HG03108 (cell line): Measurements from ENCODE around the gene BLCAP.

Source experiments
- ATAC-seq: cut with Tn5 transposase; IDR thresholded peaks from one replicate; pipeline ENCODE4 v1.9.1; 2021; ENCODE audit warnings: moderate library complexity; ENCODE audit not compliant: unreplicated experiment

The BLCAP gene

GRCh38 chr20:37530696-37531095, 3.0 kb upstream of the BLCAP start:
- no peak for ATAC-seq

DNA sequence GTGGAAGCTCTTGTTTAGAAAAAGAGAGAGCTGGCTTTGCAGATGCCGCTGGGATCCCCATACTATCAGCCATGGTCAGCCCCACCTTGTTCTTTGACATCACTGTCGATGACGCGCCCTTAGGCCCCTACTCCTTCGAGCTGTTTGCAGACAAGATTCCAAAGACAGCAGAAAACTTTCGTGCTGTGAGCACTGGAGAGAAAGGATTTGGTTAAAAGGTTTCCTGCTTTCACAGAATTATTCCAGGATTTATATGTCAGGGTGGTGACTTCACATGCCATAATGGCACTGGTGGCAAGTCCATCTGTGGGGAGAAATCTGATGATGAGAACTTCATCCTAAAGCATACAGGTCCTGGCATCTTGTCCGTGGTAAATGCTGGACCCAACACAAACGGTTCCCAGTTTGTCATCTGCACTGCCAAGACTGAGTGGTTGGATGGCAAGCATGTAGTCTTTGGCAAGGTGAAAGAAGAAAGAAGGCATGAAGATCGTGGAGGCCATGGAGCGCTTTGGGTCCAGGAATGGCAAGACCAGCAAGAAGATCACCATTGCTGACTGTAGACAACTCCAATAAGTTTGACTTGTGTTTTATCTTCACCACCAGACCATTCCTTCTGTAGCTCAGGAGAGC, 2.4 kb upstream of the BLCAP start:
- no peak for ATAC-seq

GRCh38 chr20:37529214-37529967, 1.7 kb upstream of the BLCAP start:
- no peak for ATAC-seq

- no peak for ATAC-seq
These were observed 954 bp upstream of the BLCAP start for GRCh38 chr20:37528446-37529213.

DNA sequence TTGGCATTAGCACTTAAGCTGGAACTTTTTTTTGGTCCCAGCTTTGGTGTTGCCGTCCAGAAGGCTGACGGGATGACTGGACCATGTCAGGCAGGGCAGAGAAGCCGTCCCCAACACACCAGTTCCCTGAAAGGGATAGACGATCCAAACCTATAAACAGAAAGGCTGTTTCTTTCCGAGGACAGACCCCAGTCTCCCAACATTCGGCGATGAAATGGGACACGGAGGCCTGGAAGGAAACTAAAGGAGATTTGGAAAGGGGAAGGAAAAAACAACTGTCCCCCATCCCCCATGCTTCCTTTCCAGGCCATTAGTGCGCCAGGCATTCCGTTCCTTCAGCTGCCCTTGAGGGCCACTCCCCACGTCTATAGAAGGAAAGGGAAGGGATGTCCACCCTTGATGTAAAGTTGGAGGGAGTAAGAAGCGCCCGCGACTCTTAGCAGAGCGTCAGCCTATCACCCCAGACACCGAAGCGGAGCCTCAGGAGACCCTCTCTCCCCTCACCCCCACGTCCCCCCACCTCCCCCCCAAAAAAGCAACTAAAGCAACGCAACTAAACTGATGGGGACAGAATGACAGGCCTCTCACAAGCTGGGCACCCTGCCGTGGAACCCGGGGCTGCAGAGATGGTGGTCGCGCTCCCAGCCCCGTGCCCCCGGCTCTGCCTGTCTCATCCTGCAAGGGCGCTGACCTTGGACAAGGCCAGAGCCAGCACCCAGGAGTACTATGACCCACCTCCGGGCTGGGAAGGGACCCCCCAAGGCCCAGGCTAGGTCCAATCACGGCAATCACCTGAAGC, 638 bp downstream of the BLCAP start:
- no peak for ATAC-seq

DNA sequence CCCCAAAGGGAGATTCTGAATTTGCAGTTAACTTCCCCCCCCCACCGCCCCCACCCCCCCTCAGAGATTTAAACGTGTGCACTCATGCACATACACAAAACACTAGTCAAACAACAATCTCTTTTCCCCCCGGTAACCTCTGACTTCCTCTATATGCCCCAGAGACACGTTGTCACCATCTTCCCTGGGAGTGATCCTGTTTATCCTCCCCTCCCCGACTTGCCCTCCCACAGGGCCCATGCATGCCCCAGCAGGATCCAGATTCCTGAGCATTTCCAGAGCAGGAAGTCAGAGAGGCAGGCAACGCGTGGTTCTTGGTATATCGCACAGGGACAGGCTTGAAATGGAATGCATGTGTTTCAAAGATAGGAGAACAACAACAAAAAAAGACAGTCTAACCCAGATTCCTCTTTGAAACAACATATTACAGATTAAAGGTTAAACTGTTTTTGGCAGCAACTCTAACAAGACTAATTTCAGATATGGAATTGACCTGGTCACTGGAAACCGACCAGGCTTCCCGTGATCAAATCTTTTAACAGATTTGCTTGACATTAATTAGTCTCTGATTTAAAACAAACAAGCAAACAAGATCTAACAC, 1.3 kb downstream of the BLCAP start:
- no peak for ATAC-seq

GRCh38 chr20:37525810-37526209, 1.9 kb downstream of the BLCAP start:
- no peak for ATAC-seq

GRCh38 chr20:37524859-37525708, 2.6 kb downstream of the BLCAP start:
- ATAC-seq: no peak

- no peak for ATAC-seq
These were observed 3.6 kb downstream of the BLCAP start for GRCh38 chr20:37523911-37524700.

- ATAC-seq: no peak
These were observed 4.7 kb downstream of the BLCAP start for GRCh38 chr20:37523012-37523391.

GRCh38 chr20:37522260-37523011, 5.2 kb downstream of the BLCAP start:
- ATAC-seq: no peak

GRCh38 chr20:37521061-37521771, 6.5 kb downstream of the BLCAP start, which contains the start of gene NNAT:
NNAT (plus strand) TSS chr20:37521250; CDS start chr20:37521332, 82 bp downstream.
- no peak for ATAC-seq

DNA sequence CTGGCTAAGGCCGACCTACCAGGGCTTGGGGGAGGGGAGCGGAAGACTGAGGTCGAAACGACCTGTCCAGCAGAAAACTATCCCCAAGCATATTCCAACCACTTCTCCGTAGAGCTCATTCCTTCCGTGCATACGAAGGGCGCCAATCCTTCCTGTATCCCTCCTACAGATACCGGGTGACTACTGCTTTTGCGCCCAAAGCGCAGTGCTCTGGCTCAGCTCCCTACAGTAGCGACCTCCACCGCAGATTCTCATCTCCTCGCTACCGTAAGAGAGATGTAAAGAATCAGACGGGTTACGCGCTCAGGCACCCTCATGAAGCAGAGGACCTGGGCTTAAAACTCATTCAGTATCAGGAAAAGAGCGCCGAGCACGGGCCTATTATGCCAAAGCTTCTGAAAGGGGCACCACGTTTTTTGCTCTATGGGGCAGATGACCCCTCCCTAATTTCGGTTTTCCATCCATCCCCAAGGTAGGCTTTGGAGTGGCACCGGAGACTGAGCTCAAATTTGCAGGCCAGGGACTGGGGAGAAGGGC, 7.2 kb downstream of the BLCAP start:
- no peak for ATAC-seq

- no peak for ATAC-seq
These were observed 7.9 kb downstream of the BLCAP start for GRCh38 chr20:37519508-37520418.

DNA sequence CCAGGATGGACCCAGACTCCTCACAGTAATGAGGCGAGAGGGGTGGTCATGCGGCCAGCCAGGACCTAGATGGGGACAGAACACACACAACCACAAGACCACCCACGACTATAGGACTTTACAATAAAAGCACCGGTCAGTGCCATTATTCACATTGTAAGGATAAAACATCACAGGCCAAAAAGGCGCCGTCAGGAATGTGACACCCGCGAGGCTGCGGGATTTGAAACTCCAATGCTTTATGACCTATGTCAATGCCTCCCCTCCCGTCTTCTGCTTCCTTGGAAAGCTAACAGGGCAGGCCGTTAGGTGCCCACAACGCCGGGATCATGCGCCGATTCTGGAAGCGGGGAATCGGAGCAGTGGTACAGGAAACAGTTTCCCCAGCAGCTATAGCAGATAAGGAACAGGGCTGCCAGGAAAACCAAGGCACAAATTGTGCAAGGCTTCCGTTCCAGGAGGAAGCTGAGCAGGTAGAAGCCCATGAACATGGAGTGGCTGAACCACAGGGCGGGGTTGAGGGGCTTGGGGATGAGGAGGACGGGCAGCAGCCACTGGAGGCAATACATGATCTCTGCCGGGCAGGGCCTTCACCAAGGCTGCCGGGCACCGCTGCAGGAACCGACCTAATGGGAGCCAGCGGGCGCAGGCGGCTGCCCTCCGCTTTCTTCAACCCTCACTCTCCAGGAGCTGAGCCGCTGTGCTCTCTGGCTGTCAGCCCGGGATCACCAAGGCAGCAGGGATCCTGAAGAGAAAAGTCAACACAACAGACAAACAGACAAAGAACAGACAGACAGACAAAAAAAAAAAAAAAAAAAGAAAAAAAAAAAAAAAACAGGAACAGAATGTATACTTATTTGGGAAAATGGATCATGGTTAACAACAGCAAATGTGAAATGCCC, 8.8 kb downstream of the BLCAP start:
- ATAC-seq: no peak
